HG02870 (cell line): Measurements from ENCODE around the gene ARHGAP23.

Experiments used
- ATAC-seq: cut with Tn5 transposase; IDR thresholded peaks from one replicate; pipeline ENCODE4 v1.9.1; 2021; ENCODE audit warnings: mild to moderate bottlenecking, moderate library complexity; ENCODE audit not compliant: unreplicated experiment

The ARHGAP23 gene

DNA sequence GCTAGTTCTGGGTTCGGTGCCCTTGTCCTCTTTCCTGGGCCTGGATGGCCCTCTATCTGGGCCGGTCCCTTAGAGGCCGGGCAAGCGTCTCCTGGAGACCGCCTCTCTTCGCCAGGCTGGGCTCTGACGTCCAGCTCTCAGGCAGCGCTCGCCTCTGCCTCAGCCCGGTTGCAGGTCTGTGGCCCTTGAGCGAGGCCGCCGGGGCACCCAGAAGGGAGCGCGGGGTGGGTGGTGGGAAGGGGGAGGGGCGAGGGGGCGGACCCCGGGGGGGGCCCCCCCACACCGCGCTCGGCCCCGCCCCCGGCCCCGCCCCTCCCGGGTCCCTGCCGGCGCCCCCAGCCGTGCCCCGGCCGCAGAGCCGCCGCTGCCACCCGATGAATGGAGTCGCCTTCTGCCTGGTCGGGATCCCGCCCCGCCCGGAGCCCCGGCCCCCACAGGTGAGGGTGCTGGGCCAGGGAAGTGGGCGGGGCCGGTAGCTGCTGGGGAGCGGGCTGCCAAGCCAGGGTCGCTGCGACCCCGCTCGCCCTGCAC, at the start of gene ARHGAP23:
Gene ARHGAP23 (plus strand): TSS at position 353 of the 531 bp plus-strand sequence. CDS start 22 bp downstream, at position 375.
- no peak for ATAC-seq

DNA sequence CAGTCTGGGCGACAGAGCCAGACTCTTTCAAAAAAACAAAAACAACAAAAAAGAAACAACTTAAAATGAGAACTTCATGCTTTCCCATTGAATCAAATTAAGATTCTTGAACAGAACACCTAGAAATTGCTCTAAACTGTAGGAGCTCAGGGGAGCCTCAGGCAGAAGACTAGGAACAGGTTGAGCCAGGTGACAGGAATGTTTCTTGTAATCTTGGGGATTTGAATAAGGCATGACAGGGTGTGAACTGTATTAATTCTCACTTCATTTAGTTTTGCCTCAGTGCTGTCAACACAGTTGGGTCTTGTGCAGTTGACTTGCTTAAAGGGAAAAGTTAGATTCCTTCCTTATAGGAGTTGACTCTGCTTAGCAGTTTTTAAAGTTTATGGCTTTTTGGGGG, 48.8 kb upstream of the ARHGAP23 start:
- no peak for ATAC-seq

- ATAC-seq = no peak
Observed at GRCh38 chr17:38395090-38395489, 33.2 kb upstream of the ARHGAP23 start.

GRCh38 chr17:38397227-38397626, 31.0 kb upstream of the ARHGAP23 start:
- ATAC-seq = no peak

- ATAC-seq = no peak
Observed at GRCh38 chr17:38400286-38400685, 28.0 kb upstream of the ARHGAP23 start.

DNA sequence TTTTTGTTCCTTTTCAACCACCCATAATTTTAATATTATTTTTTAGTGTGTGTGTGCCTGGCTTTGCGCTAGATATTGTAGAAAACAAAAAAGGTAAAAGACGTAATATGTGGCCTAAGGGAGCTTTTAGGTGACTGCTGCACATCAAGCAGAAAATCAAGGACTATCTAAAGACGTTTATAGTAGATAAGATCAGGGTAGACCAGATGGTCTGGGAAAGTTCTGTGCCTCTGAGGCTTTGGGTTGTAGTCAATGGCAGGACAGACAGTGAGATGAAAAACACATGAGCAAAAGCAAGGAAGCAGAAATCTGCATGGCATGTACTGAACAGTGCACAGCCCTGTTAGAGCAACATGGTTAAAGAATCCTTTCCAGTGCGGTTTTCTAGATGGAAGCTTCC, 26.8 kb upstream of the ARHGAP23 start:
- ATAC-seq = no peak

DNA sequence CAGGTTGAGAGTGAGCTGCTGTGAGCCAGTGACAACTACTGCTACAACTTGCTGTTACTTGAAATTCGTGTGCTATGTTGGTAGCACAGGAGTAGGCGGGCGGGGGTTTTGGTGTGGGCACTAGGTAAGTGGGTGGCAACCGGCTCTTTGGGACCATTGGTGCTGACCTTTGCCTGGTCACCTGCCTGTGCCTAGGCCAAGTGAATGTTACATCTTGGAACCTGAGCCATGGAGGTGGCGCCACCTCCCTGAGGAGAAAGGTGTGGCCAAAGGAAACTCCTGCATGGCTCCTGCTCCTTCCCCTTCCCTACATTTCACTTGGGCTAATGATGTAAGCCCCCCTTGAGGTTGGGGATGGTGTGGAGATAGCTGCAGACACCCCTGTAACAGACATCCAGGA, 25.4 kb upstream of the ARHGAP23 start:
- ATAC-seq = no peak

DNA sequence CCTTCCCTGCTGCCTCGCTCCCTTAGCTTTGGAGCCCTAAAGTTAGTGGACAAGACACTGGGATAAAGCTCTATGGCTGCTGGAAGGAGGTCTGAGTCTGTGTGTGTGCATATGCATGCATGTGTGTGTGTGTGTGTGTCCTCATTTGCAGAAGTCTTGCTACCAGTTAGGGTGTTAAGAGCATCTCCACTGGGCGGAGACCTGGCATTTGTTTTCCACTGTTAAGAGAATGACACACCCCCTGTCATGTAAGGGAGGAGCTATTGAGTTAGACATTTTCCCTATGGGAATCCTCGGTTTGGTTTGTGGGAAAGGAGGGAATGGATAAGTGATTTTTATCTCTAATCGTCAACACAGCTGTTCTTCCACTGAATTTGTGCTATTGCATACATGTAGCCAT, 24.8 kb upstream of the ARHGAP23 start:
- no peak for ATAC-seq

- no peak for ATAC-seq
Observed at GRCh38 chr17:38404174-38404943, 23.9 kb upstream of the ARHGAP23 start.

DNA sequence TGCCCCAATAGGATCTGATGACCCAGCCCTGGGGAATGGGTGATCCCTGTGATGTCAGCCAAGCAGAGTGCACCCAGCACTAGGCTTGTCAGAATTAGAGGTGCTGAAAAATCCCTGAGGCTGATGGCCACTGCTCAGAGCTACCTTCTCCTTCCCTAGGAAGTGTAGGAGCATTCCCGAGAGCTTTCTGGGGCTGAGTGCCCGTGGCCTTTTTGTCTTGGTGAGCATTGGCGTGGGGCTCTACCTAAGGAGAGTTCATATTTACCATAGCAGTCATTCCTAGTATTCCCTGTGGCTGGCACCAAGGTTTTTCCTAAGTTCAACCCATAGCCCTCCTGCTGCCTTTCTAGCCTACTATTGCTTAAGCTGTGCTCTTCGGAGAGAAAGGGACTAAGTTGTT, 22.6 kb upstream of the ARHGAP23 start:
- no peak for ATAC-seq

GRCh38 chr17:38410201-38410600, 18.1 kb upstream of the ARHGAP23 start:
- ATAC-seq = no peak

DNA sequence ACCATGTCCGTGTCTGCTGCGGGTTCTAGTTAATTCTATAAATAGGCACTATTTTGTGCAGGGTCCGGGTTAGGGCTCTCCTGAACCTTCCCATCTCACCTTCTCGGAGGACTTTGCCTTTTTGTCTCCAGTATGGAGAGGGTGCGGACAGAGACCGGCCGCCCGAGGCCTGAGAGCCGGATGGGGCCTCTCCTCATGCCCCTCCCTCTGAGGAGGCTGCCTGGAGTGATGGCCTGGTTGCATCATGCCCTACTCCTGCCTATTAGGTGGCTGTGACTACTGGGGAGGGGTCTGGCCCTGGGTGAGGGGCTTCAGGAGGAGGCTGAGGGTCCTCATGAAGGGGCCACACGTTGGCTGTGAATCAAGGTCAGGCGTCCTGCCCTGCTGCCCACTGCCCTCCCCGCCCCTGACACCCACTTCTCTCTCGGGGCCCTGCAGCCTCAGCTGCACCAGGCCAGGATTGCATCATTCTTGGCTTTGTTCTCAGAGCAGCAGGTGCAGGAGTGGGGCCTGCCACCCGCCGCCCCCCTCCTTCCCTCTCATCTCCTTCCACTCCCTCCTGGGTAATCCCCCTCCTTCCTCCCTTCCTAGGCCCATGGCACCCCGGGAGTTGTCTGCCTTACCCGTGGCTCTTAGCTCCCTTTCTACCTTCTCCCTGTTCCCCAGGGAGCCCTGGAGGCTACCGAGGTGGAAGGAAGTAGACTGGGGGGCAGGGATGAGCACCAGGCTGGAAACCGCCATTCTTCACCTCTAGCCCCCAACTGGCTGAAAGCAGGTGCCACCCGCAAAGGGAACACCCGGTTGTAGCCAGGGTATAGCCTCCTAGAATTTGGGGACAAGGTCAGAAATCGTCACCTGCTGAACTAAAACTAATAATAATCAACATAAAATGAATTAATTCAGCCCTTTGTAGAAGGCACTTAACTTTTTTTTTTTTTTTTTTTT, 12.7 kb upstream of the ARHGAP23 start:
- ATAC-seq = no peak

DNA sequence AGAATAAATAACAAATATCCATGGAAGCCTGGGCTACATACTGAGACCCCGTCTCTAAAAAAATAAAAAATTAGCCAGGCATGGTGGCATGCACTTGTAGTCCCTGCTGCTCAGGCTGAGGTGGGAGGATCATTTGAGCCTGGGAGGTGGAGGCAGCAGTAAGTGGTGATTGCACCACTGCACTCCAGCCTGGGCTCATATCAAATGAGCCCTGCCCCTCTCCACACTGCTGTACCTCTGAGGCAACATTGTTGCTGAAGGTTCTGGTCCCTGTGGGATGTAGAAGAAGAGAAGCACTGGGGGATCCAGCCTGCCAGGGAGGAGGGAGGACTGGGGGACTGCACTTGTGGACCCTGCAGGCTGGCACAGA, 11.4 kb upstream of the ARHGAP23 start:
- ATAC-seq = no peak

- no peak for ATAC-seq
Observed at GRCh38 chr17:38417210-38417951, 10.9 kb upstream of the ARHGAP23 start.

DNA sequence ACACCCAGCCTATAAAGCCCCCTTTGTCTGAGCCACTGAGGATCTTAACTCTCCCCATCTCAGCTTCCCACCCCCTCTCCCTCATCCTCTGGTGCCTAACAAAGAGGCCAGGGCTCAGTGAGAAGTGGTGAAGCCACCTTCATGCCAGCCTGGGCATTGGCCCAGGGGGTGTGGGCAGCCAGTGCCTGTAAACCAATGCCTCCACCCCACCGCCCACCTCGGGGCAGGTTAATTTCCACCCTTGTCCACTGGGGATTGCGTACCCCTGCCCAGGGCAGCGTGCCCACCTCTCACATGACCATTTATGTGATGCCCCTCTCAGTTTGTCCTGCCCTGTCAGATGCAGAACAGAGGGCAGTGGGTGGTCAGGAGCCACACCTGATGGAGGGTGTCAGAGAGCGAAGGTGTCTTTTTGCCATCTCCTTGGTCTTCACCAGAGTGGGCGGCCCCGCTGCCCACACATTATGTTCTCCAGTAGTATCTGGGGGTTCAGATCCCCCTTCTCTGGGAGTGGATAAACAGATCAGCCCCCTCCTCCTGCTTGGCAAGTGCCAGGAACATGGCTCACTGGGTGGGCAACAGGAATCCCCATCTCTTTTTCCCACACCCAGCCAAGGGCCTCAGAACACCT, 10.1 kb upstream of the ARHGAP23 start:
- no peak for ATAC-seq

GRCh38 chr17:38418693-38419507, 9.4 kb upstream of the ARHGAP23 start:
- no peak for ATAC-seq

DNA sequence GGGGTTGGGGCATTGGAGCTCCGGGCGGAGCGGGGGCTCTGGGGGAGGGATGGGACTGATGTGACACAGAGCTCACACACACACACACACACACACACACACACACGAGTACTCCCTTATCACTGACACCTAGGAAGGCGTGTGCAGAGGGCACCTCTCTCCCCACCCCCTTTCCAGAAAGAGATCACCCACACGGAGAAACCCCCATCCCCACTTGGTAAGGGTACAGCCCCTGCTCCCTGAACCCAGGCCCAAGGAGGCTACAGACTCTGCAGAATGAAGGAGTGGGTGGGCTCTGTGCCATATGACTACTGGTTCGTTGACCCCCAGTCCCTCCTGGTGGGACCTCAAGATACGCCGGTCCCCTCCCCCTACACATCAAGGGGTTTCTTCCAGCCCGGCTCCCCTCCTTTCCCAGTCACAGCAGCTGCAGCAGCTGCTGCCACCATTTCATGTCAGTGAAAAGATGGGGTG, 8.7 kb upstream of the ARHGAP23 start:
- no peak for ATAC-seq

GRCh38 chr17:38420518-38420917, 7.7 kb upstream of the ARHGAP23 start:
- ATAC-seq = no peak

GRCh38 chr17:38421171-38421841, 7.0 kb upstream of the ARHGAP23 start:
- no peak for ATAC-seq
